SK-N-SH (cell line): ENCODE data around the gene CLEC10A. TPM values are rescaled to one million over a fixed set of nuclear protein-coding genes. Genes with fewer than 3 reads are reported as not detected.

ENCODE experiments used
- CTCF ChIA-PET: fragments of 300-600, 350-600 bp; formaldehyde crosslinking; extraction: SDS; loops from one replicate; lab custom pipeline; 2021; lab: Yijun Ruan, JAX
- POLR2A ChIA-PET: fragments of 350-600 bp; sonication (Branson Sonifier 250); formaldehyde crosslinking; extraction: SDS; loops from one replicate; lab custom pipeline; 2020; ENCODE audit warnings: antibody characterized with exemption, inconsistent platforms; lab: Yijun Ruan, JAX
- DNase-seq: peaks from one replicate; pipeline ENCODE4 v3.0.0; 2012
- H2AFZ ChIP-seq: fragments of 200-600 bp; sonication (generic); 2 replicates; pipeline ENCODE4 v1.8.1; 2016; ENCODE audit warnings: antibody characterized with exemption, mild to moderate bottlenecking, low read depth
- H3F3A ChIP-seq: fragments of 200-600 bp; sonication (generic); replicated peaks from 2 replicates; pipeline ENCODE3; 2016; ENCODE audit warnings: antibody characterized with exemption, mild to moderate bottlenecking; ENCODE audit not compliant: insufficient read depth
- H3K27ac ChIP-seq, 2 experiments: fragments of 200-500 bp in 1 of 2; fragments of 200-600 bp in 1 of 2; sonication (Bioruptor generic) in 1 of 2; sonication (generic), shearing (Covaris generic) in 1 of 2; 2 replicates each; pipeline versions ENCODE4 v1.5.1 to v1.6.1; 2014 to 2016; ENCODE audit warnings: low read depth in 2 of 2, inconsistent platforms in 1 of 2, low read length in 1 of 2, mild to moderate bottlenecking in 1 of 2, mixed read lengths in 1 of 2
- H3K27me3 ChIP-seq: fragments of 200-600 bp; sonication (generic), shearing (Covaris generic); 2 replicates; pipeline ENCODE4 v1.6.1; 2016; ENCODE audit warnings: mixed run types; ENCODE audit not compliant: insufficient read depth
- H3K36me3 ChIP-seq, 2 experiments: fragments of 200-500 bp in 1 of 2; fragments of 200-600 bp in 1 of 2; sonication (Bioruptor generic) in 1 of 2; sonication (generic) in 1 of 2; replicated peaks in 1 of 2; 2 replicates each; pipeline versions ENCODE3 to v1.5.1; 2014 to 2016; ENCODE audit warnings: low read length in 1 of 2, mild to moderate bottlenecking in 1 of 2; ENCODE audit not compliant: insufficient read depth in 2 of 2, control insufficient read depth in 1 of 2
- H3K4me1 ChIP-seq, 2 experiments: fragments of 200-500 bp in 1 of 2; fragments of 200-600 bp in 1 of 2; sonication (Bioruptor generic) in 1 of 2; sonication (generic), shearing (Covaris generic) in 1 of 2; 2 replicates each; pipeline versions ENCODE4 v1.5.1 to v1.6.1; 2014 to 2016; ENCODE audit warnings: low read depth in 1 of 2, low read length in 1 of 2, mixed run types in 1 of 2; ENCODE audit not compliant: insufficient read depth in 2 of 2, control insufficient read depth in 1 of 2
- H3K4me2 ChIP-seq: fragments of 200-600 bp; sonication (generic), shearing (Covaris generic); 2 replicates; pipeline ENCODE4 v1.6.1; 2017; ENCODE audit warnings: mixed run types
- H3K4me3 ChIP-seq, 2 experiments: fragments of 200-500 bp in 1 of 2; fragments of 200-600 bp in 1 of 2; sonication (Bioruptor generic) in 1 of 2; sonication (generic), shearing (Covaris generic) in 1 of 2; 2 replicates each; pipeline versions ENCODE4 v1.5.1 to v1.8.1; 2014 to 2016; ENCODE audit warnings: low read depth in 2 of 2, inconsistent platforms in 1 of 2, low read length in 1 of 2, mild to moderate bottlenecking in 1 of 2, mixed read lengths in 1 of 2, moderate library complexity in 1 of 2
- H3K79me2 ChIP-seq: fragments of 200-600 bp; sonication (generic); 2 replicates; pipeline ENCODE4 v1.8.1; 2017; ENCODE audit warnings: mild to moderate bottlenecking; ENCODE audit not compliant: insufficient read depth
- H3K9ac ChIP-seq: fragments of 200-600 bp; sonication (generic); 2 replicates; pipeline ENCODE4 v1.6.1; 2017; ENCODE audit warnings: mixed run types
- H3K9me2 ChIP-seq: fragments of 200-600 bp; sonication (generic); 2 replicates; pipeline ENCODE4 v1.6.1; 2017; ENCODE audit warnings: mixed run types
- H3K9me3 ChIP-seq: fragments of 200-600 bp; sonication (generic); 2 replicates; pipeline ENCODE4 v1.6.1; 2017; ENCODE audit warnings: mixed run types, mild to moderate bottlenecking, moderate library complexity
- H4K20me1 ChIP-seq: fragments of 200-600 bp; sonication (generic); 2 replicates; pipeline ENCODE4 v1.6.1; 2017; ENCODE audit warnings: mild to moderate bottlenecking, mixed run types; ENCODE audit not compliant: insufficient read depth
- IRF3 ChIP-seq: fragments of 150-350 bp; IDR thresholded peaks from 2 replicates; pipeline ENCODE4 v1.6.1; 2016; ENCODE audit warnings: mild to moderate bottlenecking, low read depth, low read length
- MEF2A ChIP-seq: IDR thresholded peaks from 2 replicates; pipeline ENCODE4 v1.4.0; 2012; ENCODE audit warnings: low read depth, borderline replicate concordance
- MXI1 ChIP-seq: IDR thresholded peaks from 2 replicates; pipeline ENCODE4 v1.6.1; 2012; ENCODE audit warnings: mild to moderate bottlenecking, low read depth, low read length, improper control_type of control experiment
- NRF1 ChIP-seq: IDR thresholded peaks from 2 replicates; pipeline ENCODE4 v1.6.1; 2012; ENCODE audit warnings: low read depth, mild to moderate bottlenecking, low read length
- POLR2AphosphoS5 ChIP-seq: IDR thresholded peaks from 2 replicates; pipeline ENCODE4 v1.6.1; 2012; ENCODE audit warnings: low read depth, low read length
- RAD21 ChIP-seq: IDR thresholded peaks from 2 replicates; pipeline ENCODE4 v1.6.1; 2012; ENCODE audit warnings: mild to moderate bottlenecking, low read length
- RFX5 ChIP-seq: IDR thresholded peaks from 2 replicates; pipeline ENCODE4 v1.6.1; 2012; ENCODE audit warnings: mild to moderate bottlenecking, improper control_type of control experiment, low read length
- SIN3A ChIP-seq: IDR thresholded peaks from 2 replicates; pipeline ENCODE4 v1.6.1; 2012; ENCODE audit warnings: low read depth, mild to moderate bottlenecking, low read length, moderate library complexity, borderline replicate concordance
- USF1 ChIP-seq: IDR thresholded peaks from 2 replicates; pipeline ENCODE4 v1.4.0; 2012; ENCODE audit warnings: low read depth, borderline replicate concordance
- YY1 ChIP-seq: IDR thresholded peaks from 2 replicates; pipeline ENCODE4 v1.4.0; 2012; ENCODE audit warnings: low read depth, mild to moderate bottlenecking
- ZBTB33 ChIP-seq: IDR thresholded peaks from 2 replicates; pipeline ENCODE4 v1.4.0; 2012; ENCODE audit warnings: low read depth, borderline replicate concordance
- WGBS: methylation state at CpG from one replicate; pipeline ENCODE4 v1.1.6; 2017; ENCODE audit warnings: low lambda C conversion rate; 5-methylcytosine and 5-hydroxymethylcytosine counted together
- polyA plus RNA-seq, 3 experiments: library from polyadenylated mRNA; depleted of rRNA; stranded (reverse); fragments of >200 nt; gene quantifications; 2 replicates each; pipeline ENCODE4 v1.2.3, GENCODE V29; 2012
- TF ChIP-seq, protein P1 (sequence below): IDR thresholded peaks from 2 replicates; pipeline ENCODE4 v1.6.1; 2012; ENCODE audit warnings: mild to moderate bottlenecking, low read depth, low read length, moderate library complexity

Gene CLEC10A
- polyA plus RNA-seq, 1 of the 3 experiments (the other 2 are of a cell fraction), result not detected

- no peak for TF ChIP-seq SIN3A
Observed at GRCh38 chr17:7074931-7075330, 5.1 kb downstream of the CLEC10A start (continued).

GRCh38 chr17:7072406-7072805 is 7.6 kb downstream of the CLEC10A start:
- no peaks in the 10 kb centered on the region for H3K9me2 ChIP-seq
- TF ChIP-seq YY1, result no peak
- H3K4me2 ChIP-seq, result no peak overlapping the region
- no peaks in the 10 kb centered on the region for H3K4me1 ChIP-seq
- no peaks in the 10 kb centered on the region for H3K79me2 ChIP-seq
- H3K27me3 ChIP-seq, result peaks cover 40% of the 10 kb centered on the region
- ChIA-PET CTCF (interaction anchor here (0.8 to 2.0 kb wide), 5 partner anchors 18 to 65 kb away, joined by 3 to 7 read pairs (median 3); no protein-coding TSS in a partner anchor), POLR2A (no interaction called here)
- H3K9me3 ChIP-seq, result no peaks in the 10 kb centered on the region
- H3K27ac ChIP-seq, result no peak overlapping the region
- no peaks in the 10 kb centered on the region for H3F3A ChIP-seq
- no peaks in the 10 kb centered on the region for H3K36me3 ChIP-seq
- H4K20me1 ChIP-seq, result no peaks in the 10 kb centered on the region
- DNase-seq, result no peak
- no peak overlapping the region for H2AFZ ChIP-seq
- WGBS, result 13% methylated on average over 2 of the region's 2 CpGs
- no peak overlapping the region for H3K9ac ChIP-seq
- no peak overlapping the region for H3K4me3 ChIP-seq

- Histone ChIP-seq H3F3A (no peaks in the 10 kb centered on the region), H3K79me2 (no peaks in the 10 kb centered on the region), H3K27ac (no peak overlapping the region), H3K27me3 (peaks cover 35% of the 10 kb centered on the region), H3K4me3 (no peak overlapping the region), H3K4me1 (no peaks in the 10 kb centered on the region), H4K20me1 (no peaks in the 10 kb centered on the region), H3K36me3 (no peaks in the 10 kb centered on the region), H3K9me2 (no peaks in the 10 kb centered on the region), H3K4me2 (no peak overlapping the region), H3K9me3 (no peaks in the 10 kb centered on the region), H3K9ac (no peak overlapping the region), H2AFZ (no peak overlapping the region)
- ChIA-PET POLR2A (no interaction called here), CTCF (interaction anchor here (1.2 kb wide), 1 partner anchor 18 kb away, joined by 4 read pairs; no protein-coding TSS in a partner anchor)
- no peak for TF ChIP-seq MEF2A
- TF ChIP-seq MXI1, result no peak
- TF ChIP-seq POLR2AphosphoS5, result no peak
- no peak for TF ChIP-seq RFX5
- no peak for TF ChIP-seq NRF1
- TF ChIP-seq SIN3A, result no peak
- no peak for TF ChIP-seq RAD21
- no peak for TF ChIP-seq ZBTB33
- TF ChIP-seq IRF3, result no peak
- TF ChIP-seq, protein P1, sequence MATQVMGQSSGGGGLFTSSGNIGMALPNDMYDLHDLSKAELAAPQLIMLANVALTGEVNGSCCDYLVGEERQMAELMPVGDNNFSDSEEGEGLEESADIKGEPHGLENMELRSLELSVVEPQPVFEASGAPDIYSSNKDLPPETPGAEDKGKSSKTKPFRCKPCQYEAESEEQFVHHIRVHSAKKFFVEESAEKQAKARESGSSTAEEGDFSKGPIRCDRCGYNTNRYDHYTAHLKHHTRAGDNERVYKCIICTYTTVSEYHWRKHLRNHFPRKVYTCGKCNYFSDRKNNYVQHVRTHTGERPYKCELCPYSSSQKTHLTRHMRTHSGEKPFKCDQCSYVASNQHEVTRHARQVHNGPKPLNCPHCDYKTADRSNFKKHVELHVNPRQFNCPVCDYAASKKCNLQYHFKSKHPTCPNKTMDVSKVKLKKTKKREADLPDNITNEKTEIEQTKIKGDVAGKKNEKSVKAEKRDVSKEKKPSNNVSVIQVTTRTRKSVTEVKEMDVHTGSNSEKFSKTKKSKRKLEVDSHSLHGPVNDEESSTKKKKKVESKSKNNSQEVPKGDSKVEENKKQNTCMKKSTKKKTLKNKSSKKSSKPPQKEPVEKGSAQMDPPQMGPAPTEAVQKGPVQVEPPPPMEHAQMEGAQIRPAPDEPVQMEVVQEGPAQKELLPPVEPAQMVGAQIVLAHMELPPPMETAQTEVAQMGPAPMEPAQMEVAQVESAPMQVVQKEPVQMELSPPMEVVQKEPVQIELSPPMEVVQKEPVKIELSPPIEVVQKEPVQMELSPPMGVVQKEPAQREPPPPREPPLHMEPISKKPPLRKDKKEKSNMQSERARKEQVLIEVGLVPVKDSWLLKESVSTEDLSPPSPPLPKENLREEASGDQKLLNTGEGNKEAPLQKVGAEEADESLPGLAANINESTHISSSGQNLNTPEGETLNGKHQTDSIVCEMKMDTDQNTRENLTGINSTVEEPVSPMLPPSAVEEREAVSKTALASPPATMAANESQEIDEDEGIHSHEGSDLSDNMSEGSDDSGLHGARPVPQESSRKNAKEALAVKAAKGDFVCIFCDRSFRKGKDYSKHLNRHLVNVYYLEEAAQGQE, result no peak
- no peak for TF ChIP-seq USF1
- no peak for TF ChIP-seq YY1
- WGBS, result 0% methylated on average over 1 of the region's 3 CpGs
- DNase-seq, result no peak
Observed at GRCh38 chr17:7070712-7071111, 9.3 kb downstream of the CLEC10A start.
